ENCODE results near the gene KBTBD7. TPM values are rescaled to one million over a fixed set of nuclear protein-coding genes. Genes with fewer than 3 reads are reported as not detected.

The KBTBD7 gene
- total and polyA plus RNA-seq, 3 donors from 2014 or later: 7.7 to 11.0 (median 11.0) TPM

DNA sequence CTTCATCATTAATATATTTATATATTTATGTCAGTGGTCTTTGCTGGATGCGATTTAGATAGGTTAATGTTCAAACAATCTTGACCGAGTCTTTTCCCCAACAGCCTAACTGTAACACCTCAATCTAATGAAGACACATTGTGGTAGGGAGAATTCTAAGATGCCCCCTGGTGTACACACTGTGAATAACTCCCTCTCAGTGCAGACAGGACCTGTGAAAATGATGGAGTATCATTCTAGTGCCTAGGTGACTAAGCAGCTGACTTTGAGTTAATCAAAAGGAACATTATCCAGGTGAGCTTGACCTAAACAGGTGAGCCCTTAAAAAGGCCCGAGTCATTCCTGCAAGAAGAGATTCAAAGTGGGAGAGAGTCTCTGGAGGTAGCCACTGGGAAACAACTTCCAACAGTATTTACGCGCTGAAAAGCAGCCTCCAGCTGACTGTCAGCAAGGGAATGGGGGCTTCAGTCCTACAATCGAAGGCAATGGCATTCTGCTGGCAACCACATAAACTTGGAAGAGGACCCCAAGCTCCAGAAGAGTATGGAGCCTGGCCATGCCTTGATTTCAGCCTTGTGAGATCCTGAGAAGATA is 28.0 kb upstream of the KBTBD7 start:
- no peak overlapping the region for H3K4me3 ChIP-seq
- intact Hi-C loops (cut with DNase I; ENCODE audit: low total_unique reads): loop anchor here (10.0 kb wide), 1 partner anchor 148 kb away; no protein-coding TSS in a partner anchor
- no peak for TF ChIP-seq POLR2A (IDR thresholded peaks at IDR 0.05)
- TF ChIP-seq, protein P1, sequence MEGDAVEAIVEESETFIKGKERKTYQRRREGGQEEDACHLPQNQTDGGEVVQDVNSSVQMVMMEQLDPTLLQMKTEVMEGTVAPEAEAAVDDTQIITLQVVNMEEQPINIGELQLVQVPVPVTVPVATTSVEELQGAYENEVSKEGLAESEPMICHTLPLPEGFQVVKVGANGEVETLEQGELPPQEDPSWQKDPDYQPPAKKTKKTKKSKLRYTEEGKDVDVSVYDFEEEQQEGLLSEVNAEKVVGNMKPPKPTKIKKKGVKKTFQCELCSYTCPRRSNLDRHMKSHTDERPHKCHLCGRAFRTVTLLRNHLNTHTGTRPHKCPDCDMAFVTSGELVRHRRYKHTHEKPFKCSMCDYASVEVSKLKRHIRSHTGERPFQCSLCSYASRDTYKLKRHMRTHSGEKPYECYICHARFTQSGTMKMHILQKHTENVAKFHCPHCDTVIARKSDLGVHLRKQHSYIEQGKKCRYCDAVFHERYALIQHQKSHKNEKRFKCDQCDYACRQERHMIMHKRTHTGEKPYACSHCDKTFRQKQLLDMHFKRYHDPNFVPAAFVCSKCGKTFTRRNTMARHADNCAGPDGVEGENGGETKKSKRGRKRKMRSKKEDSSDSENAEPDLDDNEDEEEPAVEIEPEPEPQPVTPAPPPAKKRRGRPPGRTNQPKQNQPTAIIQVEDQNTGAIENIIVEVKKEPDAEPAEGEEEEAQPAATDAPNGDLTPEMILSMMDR (IDR thresholded peaks at IDR 0.05): peak; percentile 57 to 76 (median 71)
- H3K36me3 ChIP-seq (ENCODE audit: low read depth, missing control alignments): no peaks in the 10 kb centered on the region
- no peaks in the 10 kb centered on the region for H3K27me3 ChIP-seq
- H3K9me3 ChIP-seq: no peaks in the 10 kb centered on the region
- H3K27ac ChIP-seq: no peak overlapping the region
- 55 to 62% methylated on average over 6 of the region's 6 CpGs for WGBS, 2 donors
- no peaks in the 10 kb centered on the region for H3K4me1 ChIP-seq
- peak; percentile 77 for DNase-seq

DNA sequence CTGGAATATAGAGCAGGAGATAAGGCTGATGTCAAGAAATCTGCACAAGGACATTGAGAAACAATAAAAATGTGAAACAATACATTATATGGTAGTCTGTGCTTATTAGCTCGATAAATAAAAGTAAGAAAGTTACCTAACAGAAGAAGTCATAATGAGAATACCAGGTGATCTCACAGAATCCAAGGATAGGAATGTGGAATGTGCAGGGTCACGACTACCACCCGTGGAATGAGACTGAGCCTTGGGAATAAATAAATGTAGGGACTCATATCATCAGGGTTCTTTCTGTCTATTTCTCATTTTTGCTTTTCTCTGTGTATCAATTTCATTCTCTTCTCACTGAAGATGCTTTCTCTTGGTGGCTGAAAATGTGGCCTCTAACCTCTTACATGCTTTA is 26.0 kb upstream of the KBTBD7 start:
- Histone ChIP-seq H3K4me3 (no peak overlapping the region), H3K4me1 (no peaks in the 10 kb centered on the region), H3K27me3 (no peaks in the 10 kb centered on the region), H3K9me3 (no peaks in the 10 kb centered on the region), H3K27ac (no peak overlapping the region), H3K36me3 (ENCODE audit: low read depth, missing control alignments) (no peaks in the 10 kb centered on the region)
- no peak for TF ChIP-seq POLR2A (IDR thresholded peaks at IDR 0.05)
- TF ChIP-seq, protein P1 (IDR thresholded peaks at IDR 0.05): no peak
- WGBS, 2 donors: 39 to 46% methylated on average over 3 of the region's 3 CpGs
- no peak for DNase-seq
- intact Hi-C loops (cut with DNase I; ENCODE audit: low total_unique reads): loop anchor here (10.0 kb wide), 1 partner anchor 146 kb away; no protein-coding TSS in a partner anchor

DNA sequence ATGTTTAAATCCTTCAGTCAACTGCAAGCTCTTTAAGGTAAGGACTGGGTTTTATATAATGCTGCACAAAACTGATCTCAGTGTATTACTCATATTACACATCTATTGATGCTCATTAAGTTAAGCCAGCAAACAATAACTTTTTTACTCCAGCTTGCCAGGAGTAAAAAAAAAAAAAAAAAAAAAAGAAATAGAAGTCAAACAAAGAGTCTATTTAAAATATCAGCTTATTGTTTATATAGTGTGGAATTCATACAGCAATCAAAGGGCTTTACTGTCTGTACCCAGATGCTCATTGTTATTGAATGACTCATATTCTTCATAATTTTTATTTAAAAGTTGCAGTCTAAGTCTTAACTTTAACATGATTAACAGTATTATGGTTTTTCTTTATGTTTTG is 21.8 kb upstream of the KBTBD7 start:
- DNase-seq: no peak
- Histone ChIP-seq H3K27me3 (no peaks in the 10 kb centered on the region), H3K27ac (no peak overlapping the region), H3K4me3 (no peak overlapping the region), H3K4me1 (no peaks in the 10 kb centered on the region), H3K36me3 (ENCODE audit: low read depth, missing control alignments) (no peaks in the 10 kb centered on the region), H3K9me3 (no peaks in the 10 kb centered on the region)
- intact Hi-C loops (cut with DNase I; ENCODE audit: low total_unique reads): no loop called here
- TF ChIP-seq, protein P1 (IDR thresholded peaks at IDR 0.05): no peak
- TF ChIP-seq POLR2A (IDR thresholded peaks at IDR 0.05): no peak

DNA sequence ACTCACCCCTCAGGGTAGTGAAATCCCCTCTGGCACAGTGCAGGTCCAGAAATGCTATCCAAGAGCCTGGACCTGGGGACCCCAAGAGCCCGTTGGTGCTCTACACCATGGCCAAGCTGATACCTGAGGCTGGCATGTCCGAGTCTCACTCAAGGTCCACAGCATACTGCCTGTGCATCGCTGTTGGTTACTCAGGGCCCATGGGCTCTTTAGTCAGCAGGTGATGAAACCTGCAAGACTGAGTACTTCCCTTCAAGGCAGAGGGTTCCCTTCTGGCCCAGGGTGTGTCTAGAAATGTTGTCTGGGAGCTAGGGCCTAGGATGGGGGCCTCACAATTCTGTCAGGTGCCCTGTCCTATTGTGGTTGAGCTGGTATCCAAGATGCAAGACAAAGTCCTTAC is 19.6 kb upstream of the KBTBD7 start:
- H3K27me3 ChIP-seq: no peaks in the 10 kb centered on the region
- TF ChIP-seq POLR2A (IDR thresholded peaks at IDR 0.05): no peak
- TF ChIP-seq, protein P1 (IDR thresholded peaks at IDR 0.05): no peak
- no peaks in the 10 kb centered on the region for H3K9me3 ChIP-seq
- H3K36me3 ChIP-seq (ENCODE audit: low read depth, missing control alignments): no peaks in the 10 kb centered on the region
- H3K4me1 ChIP-seq: no peaks in the 10 kb centered on the region
- DNase-seq: no peak
- H3K4me3 ChIP-seq: no peak overlapping the region
- 67 to 94% methylated on average over 2 to 3 of the region's 3 CpGs for WGBS, 2 donors
- intact Hi-C loops (cut with DNase I; ENCODE audit: low total_unique reads): no loop called here
- no peak overlapping the region for H3K27ac ChIP-seq

DNA sequence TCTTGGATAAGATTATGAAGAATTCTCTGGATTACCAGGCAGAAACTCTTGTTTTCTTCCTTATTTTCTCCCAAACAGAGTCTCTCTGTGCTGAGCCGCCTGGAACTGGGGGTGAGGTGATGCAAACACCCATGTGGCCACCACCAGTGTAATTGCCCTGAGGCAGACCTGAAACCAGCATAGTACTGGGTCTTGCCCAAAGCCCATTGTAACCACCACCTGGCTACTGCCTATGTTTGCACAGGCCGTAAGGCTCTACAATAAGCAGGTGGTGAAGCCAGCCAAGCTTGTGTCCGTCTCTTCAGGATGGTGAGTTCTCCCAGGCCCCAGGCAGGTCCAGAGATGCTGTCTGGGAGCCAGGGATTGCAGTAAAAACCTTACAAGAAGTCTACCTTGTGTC is 18.9 kb upstream of the KBTBD7 start:
- no peak for DNase-seq

More for the DNA sequence above, 18.9 kb upstream of the KBTBD7 start:
- H3K4me1 ChIP-seq: no peaks in the 10 kb centered on the region
- no peaks in the 10 kb centered on the region for H3K27me3 ChIP-seq
- no peak overlapping the region for H3K27ac ChIP-seq
- H3K9me3 ChIP-seq: no peaks in the 10 kb centered on the region
- no peak overlapping the region for H3K4me3 ChIP-seq
- intact Hi-C loops (cut with DNase I; ENCODE audit: low total_unique reads): no loop called here
- 95 to 96% methylated on average over 3 of the region's 3 CpGs for WGBS, 2 donors
- no peak for TF ChIP-seq POLR2A (IDR thresholded peaks at IDR 0.05)
- TF ChIP-seq, protein P1 (IDR thresholded peaks at IDR 0.05): no peak
- no peaks in the 10 kb centered on the region for H3K36me3 ChIP-seq (ENCODE audit: low read depth, missing control alignments)
